Ovary (tissue), 3 donors: ENCODE results near the gene MPP4.

Experiments used
- EP300 ChIP-seq: sonication (generic); formaldehyde crosslinking; IDR thresholded peaks from one replicate; pipeline ENCODE4 v1.6.1; 2017; ENCODE audit warnings: antibody characterized with exemption
- TF ChIP-seq, protein P1 (sequence below), 3 donors: fragments of 450-650 bp in 2 of 3; fragments of 200-600 bp in 1 of 3; IDR thresholded peaks; one replicate each; pipeline versions ENCODE4 v1.5.1 to v1.8.0; 2016 to 2022; ENCODE audit warnings: antibody characterized with exemption in 3 of 3, mild to moderate bottlenecking in 1 of 3
- donor health status: DM: no; HTN: no; CAD: no.

DNA sequence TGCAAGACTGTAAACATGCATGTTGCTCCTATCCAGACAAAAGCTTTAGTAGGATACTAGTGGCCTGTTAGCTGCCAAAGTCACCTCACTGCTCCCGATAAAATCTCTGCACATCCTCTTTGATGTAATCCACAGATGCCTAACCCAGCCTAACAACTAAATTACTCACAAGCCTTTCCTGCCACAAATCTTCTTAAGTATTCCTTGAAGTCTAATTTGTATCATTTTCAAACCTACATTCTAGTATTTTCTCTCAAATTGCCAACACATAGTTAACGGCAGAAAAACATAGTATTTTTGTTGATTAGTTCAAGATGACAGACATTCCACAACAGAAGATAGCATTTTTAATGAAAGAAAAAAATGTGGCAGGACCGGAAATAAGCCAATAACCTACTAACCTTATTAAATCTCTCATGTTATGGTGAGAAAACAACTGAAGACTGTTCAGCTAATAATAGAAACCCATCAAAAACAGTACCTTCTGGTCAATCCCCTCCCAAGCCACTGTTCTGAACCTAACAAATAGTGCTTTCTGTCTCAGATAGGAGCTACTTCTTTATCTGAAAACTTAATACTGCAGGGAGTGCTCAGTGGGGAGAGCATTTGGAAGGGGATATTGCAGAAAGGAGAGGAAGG lies at the start of gene MPP4:
- TF ChIP-seq, protein P1, sequence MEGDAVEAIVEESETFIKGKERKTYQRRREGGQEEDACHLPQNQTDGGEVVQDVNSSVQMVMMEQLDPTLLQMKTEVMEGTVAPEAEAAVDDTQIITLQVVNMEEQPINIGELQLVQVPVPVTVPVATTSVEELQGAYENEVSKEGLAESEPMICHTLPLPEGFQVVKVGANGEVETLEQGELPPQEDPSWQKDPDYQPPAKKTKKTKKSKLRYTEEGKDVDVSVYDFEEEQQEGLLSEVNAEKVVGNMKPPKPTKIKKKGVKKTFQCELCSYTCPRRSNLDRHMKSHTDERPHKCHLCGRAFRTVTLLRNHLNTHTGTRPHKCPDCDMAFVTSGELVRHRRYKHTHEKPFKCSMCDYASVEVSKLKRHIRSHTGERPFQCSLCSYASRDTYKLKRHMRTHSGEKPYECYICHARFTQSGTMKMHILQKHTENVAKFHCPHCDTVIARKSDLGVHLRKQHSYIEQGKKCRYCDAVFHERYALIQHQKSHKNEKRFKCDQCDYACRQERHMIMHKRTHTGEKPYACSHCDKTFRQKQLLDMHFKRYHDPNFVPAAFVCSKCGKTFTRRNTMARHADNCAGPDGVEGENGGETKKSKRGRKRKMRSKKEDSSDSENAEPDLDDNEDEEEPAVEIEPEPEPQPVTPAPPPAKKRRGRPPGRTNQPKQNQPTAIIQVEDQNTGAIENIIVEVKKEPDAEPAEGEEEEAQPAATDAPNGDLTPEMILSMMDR (IDR thresholded peaks at IDR 0.05): no peak
- TF ChIP-seq EP300: no peak
